GM23248 (cell line): ENCODE measurements around the gene ABR. TPM values are rescaled to one million over a fixed set of nuclear protein-coding genes. Genes with fewer than 3 reads are reported as not detected.

Experiments used
- DNase-seq: peaks from one replicate; pipeline ENCODE4 v3.0.0-alpha.2; 2015
- H2AFZ ChIP-seq: fragments of 200-600 bp; sonication (generic); 2 replicates; pipeline ENCODE4 v1.6.1; 2016; ENCODE audit warnings: antibody characterized with exemption
- H3F3A ChIP-seq: fragments of 200-600 bp; sonication (generic); 2 replicates; pipeline ENCODE4 v1.6.1; 2016; ENCODE audit warnings: mild to moderate bottlenecking, antibody characterized with exemption, mixed run types; ENCODE audit not compliant: insufficient read depth
- H3K27ac ChIP-seq: fragments of 200-600 bp; sonication (generic); 2 replicates; pipeline ENCODE4 v1.5.1; 2016; ENCODE audit warnings: mild to moderate bottlenecking
- H3K27me3 ChIP-seq: fragments of 200-600 bp; sonication (generic); replicated peaks from 2 replicates; pipeline ENCODE4 v1.6.1; 2016; ENCODE audit warnings: mild to moderate bottlenecking; ENCODE audit not compliant: insufficient read depth
- H3K36me3 ChIP-seq: fragments of 200-600 bp; sonication (generic); 2 replicates; pipeline ENCODE4 v1.6.1; 2016; ENCODE audit warnings: low read depth, mild to moderate bottlenecking
- H3K4me1 ChIP-seq: fragments of 200-600 bp; sonication (generic); 2 replicates; pipeline ENCODE4 v1.6.1; 2016; ENCODE audit warnings: mild to moderate bottlenecking; ENCODE audit not compliant: insufficient read depth
- H3K4me2 ChIP-seq: fragments of 200-600 bp; sonication (generic); one replicate; pipeline ENCODE4 v1.6.1; 2016; ENCODE audit warnings: mild to moderate bottlenecking; ENCODE audit not compliant: unreplicated experiment
- H3K4me3 ChIP-seq: fragments of 200-600 bp; sonication (generic); 2 replicates; pipeline ENCODE4 v1.5.1; 2016; ENCODE audit warnings: mild to moderate bottlenecking
- H3K79me2 ChIP-seq: fragments of 200-600 bp; sonication (generic); 2 replicates; pipeline ENCODE4 v1.6.1; 2016; ENCODE audit warnings: mild to moderate bottlenecking; ENCODE audit not compliant: insufficient read depth
- H3K9ac ChIP-seq: fragments of 200-600 bp; sonication (generic); 2 replicates; pipeline ENCODE4 v1.6.1; 2016; ENCODE audit warnings: mild to moderate bottlenecking
- H3K9me2 ChIP-seq: fragments of 200-600 bp; sonication (generic); 2 replicates; pipeline ENCODE4 v1.6.1; 2016; ENCODE audit warnings: mixed run types, mild to moderate bottlenecking, moderate library complexity; ENCODE audit not compliant: insufficient read depth
- H3K9me3 ChIP-seq: fragments of 200-600 bp; sonication (generic); one replicate; pipeline ENCODE4 v1.6.1; 2017; ENCODE audit warnings: low read depth
- H4K20me1 ChIP-seq: fragments of 200-600 bp; sonication (generic); 2 replicates; pipeline ENCODE4 v1.6.0; 2016; ENCODE audit not compliant: insufficient read depth
- EZH2 ChIP-seq: fragments of 200-600 bp; sonication (generic); IDR thresholded peaks from 2 replicates; pipeline ENCODE4 v1.6.1; 2018; ENCODE audit warnings: antibody characterized with exemption, mild to moderate bottlenecking; ENCODE audit not compliant: insufficient read depth, poor library complexity, severe bottlenecking
- EZH2phosphoT487 ChIP-seq: fragments of 200-600 bp; sonication (generic); IDR thresholded peaks from 2 replicates; pipeline ENCODE4 v1.6.1; 2018; ENCODE audit warnings: antibody characterized with exemption, moderate library complexity, mild to moderate bottlenecking, low read depth; ENCODE audit not compliant: insufficient read depth
- WGBS, 2 experiments: methylation state at CpG; one replicate each; pipeline ENCODE4 v1.1.6; 2015 to 2017; ENCODE audit warnings: low lambda C conversion rate in 2 of 2, low coverage in 1 of 2; ENCODE audit errors: missing lambda C conversion rate in 2 of 2; 5-methylcytosine and 5-hydroxymethylcytosine counted together
- in situ Hi-C: fragments of 300-500 bp; cut with MboI; formaldehyde crosslinking; loops from 2 replicates; pipeline ENCODE4 v1.15.0; 2020
- polyA plus RNA-seq: library from polyadenylated mRNA; unstranded; fragments of >200 nt; fragmentation: Nextera tagmentation; extraction: Ambion mirVana; gene quantifications from 2 replicates; pipeline ENCODE4 v1.2.1, GENCODE V29; 2016
- total RNA-seq: library from RNA; depleted of rRNA; stranded (reverse); fragments of >200 nt; shearing (Covaris generic); gene quantifications from 2 replicates; pipeline ENCODE4 v1.2.3, GENCODE V29; 2014

ABR gene
- total and polyA plus RNA-seq, 2 experiments from 2014 or later, result 24.4 to 38.2 TPM

- no peaks in the 10 kb centered on the region for H3K36me3 ChIP-seq
- H3F3A ChIP-seq, result peaks cover 5% of the 10 kb centered on the region; the same call in 1 of the 2 replicates
- H3K79me2 ChIP-seq, result no peaks in the 10 kb centered on the region
- TF ChIP-seq EZH2, result no peak
- TF ChIP-seq EZH2phosphoT487, result no peak
- H3K4me2 ChIP-seq, result no peak overlapping the region
- H3K27me3 ChIP-seq, result 0 out of 2 replicates have a peak, but pooled peaks cover under 1% of the 10 kb centered on the region
- H3K9me2 ChIP-seq, result no peaks in the 10 kb centered on the region
- no peak for DNase-seq
- no peak overlapping the region for H3K27ac ChIP-seq
- H3K9ac ChIP-seq, result no peak overlapping the region
- peaks cover 8% of the 10 kb centered on the region for H3K4me1 ChIP-seq
- H3K4me3 ChIP-seq, result no peak overlapping the region
- WGBS, 2 experiments, result 76 to 83% methylated on average over 14 of the region's 14 CpGs
- H2AFZ ChIP-seq, result no peak overlapping the region
- no peaks in the 10 kb centered on the region for H3K9me3 ChIP-seq
- no peaks in the 10 kb centered on the region for H4K20me1 ChIP-seq
- in situ Hi-C loops, result no loop called here
These were observed 3.5 kb upstream of the ABR start for GRCh38 chr17:1183171-1183873.

- no peak overlapping the region for H3K27ac ChIP-seq
- WGBS, 2 experiments, result 52 to 54% methylated on average over 11 of the region's 11 CpGs
- H3K9ac ChIP-seq, result no peak overlapping the region
- H3K4me1 ChIP-seq, result peaks cover 12% of the 10 kb centered on the region
- no peak overlapping the region for H3K4me3 ChIP-seq
- H3K9me2 ChIP-seq, result no peaks in the 10 kb centered on the region
- peaks cover 9% of the 10 kb centered on the region for H3F3A ChIP-seq
- no peak overlapping the region for H3K4me2 ChIP-seq
- no peak for DNase-seq
- TF ChIP-seq EZH2 (no peak), EZH2phosphoT487 (no peak)
- no peaks in the 10 kb centered on the region for H3K9me3 ChIP-seq
- no peaks in the 10 kb centered on the region for H4K20me1 ChIP-seq
- H3K36me3 ChIP-seq, result no peaks in the 10 kb centered on the region
- in situ Hi-C loops, result no loop called here
- H3K79me2 ChIP-seq, result no peaks in the 10 kb centered on the region
- no peak overlapping the region for H2AFZ ChIP-seq
- H3K27me3 ChIP-seq, result no peaks in the 10 kb centered on the region
These were observed 3.0 kb upstream of the ABR start for GRCh38 chr17:1182811-1183170.

- Histone ChIP-seq H3K9ac (no peak overlapping the region), H2AFZ (no peak overlapping the region), H3K4me1 (peaks cover 19% of the 10 kb centered on the region), H3K9me2 (no peaks in the 10 kb centered on the region), H3K4me2 (no peak overlapping the region), H4K20me1 (no peaks in the 10 kb centered on the region), H3K79me2 (no peaks in the 10 kb centered on the region), H3K27ac (no peak overlapping the region), H3K9me3 (no peaks in the 10 kb centered on the region), H3K4me3 (no peak overlapping the region), H3F3A (peaks cover 20% of the 10 kb centered on the region), H3K27me3 (no peaks in the 10 kb centered on the region), H3K36me3 (no peaks in the 10 kb centered on the region)
- in situ Hi-C loops, result no loop called here
- DNase-seq, result no peak
- no peak for TF ChIP-seq EZH2
- no peak for TF ChIP-seq EZH2phosphoT487
- 87 to 92% methylated on average over 14 of the region's 14 CpGs for WGBS, 2 experiments
These were observed 2.0 kb upstream of the ABR start for GRCh38 chr17:1181753-1182137.

- in situ Hi-C loops, result no loop called here
- H3K4me1 ChIP-seq, result peaks cover 16% of the 10 kb centered on the region
- H3K9me2 ChIP-seq, result no peaks in the 10 kb centered on the region
- H3K9me3 ChIP-seq, result no peaks in the 10 kb centered on the region
- DNase-seq, result no peak
- WGBS, 2 experiments, result 63% methylated on average over 19 to 23 of the region's 23 CpGs
- no peaks in the 10 kb centered on the region for H3K27me3 ChIP-seq
- no peak overlapping the region for H3K4me3 ChIP-seq
- H3K36me3 ChIP-seq, result no peaks in the 10 kb centered on the region
- no peak overlapping the region for H2AFZ ChIP-seq
- TF ChIP-seq EZH2, result no peak
- TF ChIP-seq EZH2phosphoT487, result no peak
- no peak overlapping the region for H3K27ac ChIP-seq
- H3K79me2 ChIP-seq, result no peaks in the 10 kb centered on the region
- H3K4me2 ChIP-seq, result no peak overlapping the region
- no peak overlapping the region for H3K9ac ChIP-seq
- peaks cover 21% of the 10 kb centered on the region for H3F3A ChIP-seq
- H4K20me1 ChIP-seq, result no peaks in the 10 kb centered on the region
These were observed 1.4 kb upstream of the ABR start for GRCh38 chr17:1180958-1181752.
